NCI-H1417 treated with DMSO at 0.1 percent for 48 hours (cell line): ENCODE results near the gene RELCH.
A peak's percentile ranks its signal among the peaks of the same experiment; 100 is the strongest.
"Not testable (repeated sequence)": the region's sequence is repeated elsewhere in the genome, so short reads cannot be mapped to it uniquely, and the experiment has no call there.

Source experiments
- DNase-seq: peaks from one replicate; lab custom pipeline; 2025; lab: John Stamatoyannopoulos, UW

The RELCH gene, protein sequence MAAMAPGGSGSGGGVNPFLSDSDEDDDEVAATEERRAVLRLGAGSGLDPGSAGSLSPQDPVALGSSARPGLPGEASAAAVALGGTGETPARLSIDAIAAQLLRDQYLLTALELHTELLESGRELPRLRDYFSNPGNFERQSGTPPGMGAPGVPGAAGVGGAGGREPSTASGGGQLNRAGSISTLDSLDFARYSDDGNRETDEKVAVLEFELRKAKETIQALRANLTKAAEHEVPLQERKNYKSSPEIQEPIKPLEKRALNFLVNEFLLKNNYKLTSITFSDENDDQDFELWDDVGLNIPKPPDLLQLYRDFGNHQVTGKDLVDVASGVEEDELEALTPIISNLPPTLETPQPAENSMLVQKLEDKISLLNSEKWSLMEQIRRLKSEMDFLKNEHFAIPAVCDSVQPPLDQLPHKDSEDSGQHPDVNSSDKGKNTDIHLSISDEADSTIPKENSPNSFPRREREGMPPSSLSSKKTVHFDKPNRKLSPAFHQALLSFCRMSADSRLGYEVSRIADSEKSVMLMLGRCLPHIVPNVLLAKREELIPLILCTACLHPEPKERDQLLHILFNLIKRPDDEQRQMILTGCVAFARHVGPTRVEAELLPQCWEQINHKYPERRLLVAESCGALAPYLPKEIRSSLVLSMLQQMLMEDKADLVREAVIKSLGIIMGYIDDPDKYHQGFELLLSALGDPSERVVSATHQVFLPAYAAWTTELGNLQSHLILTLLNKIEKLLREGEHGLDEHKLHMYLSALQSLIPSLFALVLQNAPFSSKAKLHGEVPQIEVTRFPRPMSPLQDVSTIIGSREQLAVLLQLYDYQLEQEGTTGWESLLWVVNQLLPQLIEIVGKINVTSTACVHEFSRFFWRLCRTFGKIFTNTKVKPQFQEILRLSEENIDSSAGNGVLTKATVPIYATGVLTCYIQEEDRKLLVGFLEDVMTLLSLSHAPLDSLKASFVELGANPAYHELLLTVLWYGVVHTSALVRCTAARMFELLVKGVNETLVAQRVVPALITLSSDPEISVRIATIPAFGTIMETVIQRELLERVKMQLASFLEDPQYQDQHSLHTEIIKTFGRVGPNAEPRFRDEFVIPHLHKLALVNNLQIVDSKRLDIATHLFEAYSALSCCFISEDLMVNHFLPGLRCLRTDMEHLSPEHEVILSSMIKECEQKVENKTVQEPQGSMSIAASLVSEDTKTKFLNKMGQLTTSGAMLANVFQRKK

DNA sequence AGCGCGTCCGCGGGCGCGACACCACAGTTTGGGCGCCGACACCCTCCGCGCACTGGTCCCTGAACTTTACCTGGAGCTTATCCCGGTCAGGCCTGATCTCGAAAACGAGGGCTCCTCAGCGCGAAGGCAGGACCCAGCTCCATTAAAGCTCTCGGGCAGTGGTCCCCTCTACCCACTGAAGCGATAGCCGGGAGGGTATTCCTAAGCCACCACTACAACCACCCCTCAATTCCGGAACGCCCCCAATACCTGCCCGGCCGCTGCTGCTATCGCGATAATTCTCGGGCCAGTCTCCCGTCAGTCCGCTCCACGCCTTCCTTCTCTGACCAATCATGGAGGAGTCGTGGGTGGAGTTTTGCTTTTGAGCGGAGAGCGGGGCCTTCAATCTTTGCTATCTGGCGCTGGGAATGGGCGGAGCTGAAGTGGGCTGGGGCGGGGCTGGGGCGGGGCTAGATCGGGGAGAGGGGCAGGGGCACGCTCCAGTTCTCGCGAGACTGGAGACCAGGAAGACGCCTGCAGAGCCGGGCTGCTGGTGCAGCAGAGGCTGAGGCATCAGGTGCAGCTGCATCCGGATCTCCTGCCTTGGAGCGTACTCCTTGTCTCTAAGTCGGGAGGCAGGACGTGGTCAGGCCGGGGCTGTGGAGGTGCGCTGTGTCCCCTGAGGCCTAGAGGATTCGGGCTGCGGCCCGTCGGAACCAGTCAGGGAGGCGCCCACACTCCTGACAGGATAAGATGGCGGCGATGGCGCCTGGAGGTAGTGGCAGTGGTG is at the start of gene RELCH, which contains the start of gene PIGN:
RELCH (plus strand) TSS at position 482 of the 769 bp plus-strand sequence; CDS start at position 733, 251 bp downstream.
PIGN (minus strand) TSS at position 283 of the 769 bp plus-strand sequence. CDS start 25,703 bp downstream, outside the sequence.
- DNase-seq: peak; percentile 99

DNA sequence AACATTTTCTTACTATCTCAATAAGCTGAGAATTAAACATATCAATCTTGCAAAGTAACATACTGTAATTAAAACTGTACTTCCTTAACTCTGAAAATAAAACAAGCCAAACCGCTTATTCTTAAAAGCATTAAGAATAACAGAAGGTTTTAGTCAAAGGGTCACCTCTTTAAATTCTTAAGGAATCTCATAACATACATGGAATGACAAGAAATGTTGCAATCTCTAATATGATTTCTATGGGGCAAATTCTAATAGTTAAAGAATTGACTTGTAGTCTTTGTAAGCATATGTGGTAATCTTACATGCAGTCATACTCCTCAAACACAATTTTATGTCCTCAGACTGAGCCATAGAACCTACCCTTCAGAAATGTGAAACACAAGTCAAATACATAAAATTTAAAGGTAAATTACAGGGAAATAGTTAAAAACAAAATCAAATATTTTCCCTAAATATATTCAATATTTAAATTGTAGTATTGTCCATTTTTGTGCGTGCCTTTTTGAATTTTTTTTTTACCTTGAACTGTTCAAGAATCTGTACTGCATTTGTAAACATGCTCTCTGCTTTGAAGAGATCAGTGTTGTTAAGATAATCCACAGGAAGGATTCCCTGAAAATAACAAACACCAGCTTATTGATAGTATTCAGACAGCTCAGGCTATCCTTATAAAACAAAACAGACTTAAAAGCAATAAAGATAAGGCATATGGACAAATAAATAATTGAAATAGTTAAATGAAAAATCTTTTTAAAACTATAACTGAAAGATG is 48.4 kb upstream of the RELCH start:
- DNase-seq: no peak

DNA sequence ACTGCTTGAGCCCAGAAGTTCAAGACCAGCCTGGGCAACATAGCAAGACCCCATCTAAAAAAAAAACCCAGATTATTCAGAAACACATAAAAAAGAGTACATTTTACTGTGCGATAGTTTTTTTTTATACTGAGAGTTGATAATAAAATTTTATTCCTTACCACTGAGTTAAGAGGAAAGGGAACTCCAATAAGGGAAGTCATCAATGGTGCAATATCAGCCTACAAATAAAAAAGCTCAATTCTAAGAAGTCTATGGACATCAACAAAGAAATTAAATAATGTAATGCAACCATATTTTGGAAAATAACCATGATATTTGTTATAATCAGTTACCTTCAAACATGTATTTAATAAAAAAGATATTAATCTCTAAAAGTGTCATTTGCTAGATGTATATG is 46.8 kb upstream of the RELCH start:
- DNase-seq: no peak

DNA sequence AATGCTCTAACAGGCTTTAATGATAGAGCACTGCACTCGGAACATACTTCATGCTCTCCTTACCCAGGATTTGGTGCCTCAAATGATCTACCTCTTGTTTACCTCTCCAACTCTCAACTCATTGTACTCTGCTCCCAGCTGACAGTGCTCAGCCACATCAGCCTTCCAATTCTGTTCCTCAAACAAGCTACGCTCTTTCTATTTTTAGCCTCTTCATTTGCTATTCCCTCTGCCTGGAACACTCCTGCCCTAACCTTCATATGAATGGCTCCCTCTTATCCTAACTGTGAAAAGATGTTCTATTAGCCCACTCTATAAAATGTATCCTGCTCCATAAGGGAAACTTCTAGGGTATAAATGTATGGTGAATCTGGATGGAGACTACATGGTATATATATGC is 42.7 kb upstream of the RELCH start:
- DNase-seq: no peak

DNA sequence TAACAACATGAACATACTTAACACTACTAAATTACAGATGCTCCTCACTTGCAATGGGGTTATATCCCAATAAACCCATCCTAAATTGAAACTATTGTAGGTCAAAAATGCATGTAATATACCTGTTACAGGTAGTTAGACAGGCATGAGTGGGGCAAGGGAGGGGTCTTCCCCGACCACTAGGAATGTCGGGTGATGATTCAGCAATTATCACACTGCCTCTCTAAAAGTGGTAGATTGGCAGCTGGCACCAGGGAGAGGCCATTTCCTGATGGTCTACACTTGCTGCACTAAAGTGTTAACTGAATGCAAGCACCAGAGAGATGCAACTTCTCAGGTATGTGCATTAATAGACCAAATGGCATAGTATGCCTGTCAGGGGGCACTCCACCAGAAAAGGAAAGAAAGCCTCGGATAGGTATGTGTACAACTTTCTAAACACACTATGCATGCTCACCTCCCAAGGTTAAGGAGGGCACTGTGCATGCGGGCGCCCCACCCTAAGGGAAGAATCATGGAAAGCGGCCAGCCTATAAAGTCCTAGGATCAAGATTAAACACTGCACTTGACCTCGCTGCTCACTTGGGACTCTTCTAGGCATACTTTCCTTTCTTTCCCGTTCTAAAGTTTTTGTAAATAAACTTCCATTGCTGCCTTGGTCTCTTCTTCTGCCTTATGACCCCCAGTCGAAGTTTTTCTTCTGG is 35.8 kb upstream of the RELCH start:
- DNase-seq: no peak

DNA sequence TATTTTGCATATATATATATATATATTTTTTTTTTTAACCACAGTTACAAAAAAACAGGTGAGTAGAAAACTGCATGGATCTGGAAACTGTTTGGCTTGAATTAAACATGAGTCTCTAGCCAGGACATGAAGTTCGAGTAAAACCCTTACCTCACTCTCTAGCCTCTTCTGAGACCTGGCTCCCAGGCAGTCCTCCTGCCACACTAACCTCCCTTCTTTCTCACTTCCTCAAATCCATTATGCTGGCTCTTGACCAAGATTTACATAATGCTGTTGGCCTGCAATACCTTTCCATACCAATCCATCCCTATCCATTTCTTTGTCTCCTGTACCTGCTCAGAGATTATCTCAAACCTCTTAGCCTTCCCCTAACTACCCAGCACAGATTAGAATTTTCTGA is 34.2 kb upstream of the RELCH start:
- no peak for DNase-seq

DNA sequence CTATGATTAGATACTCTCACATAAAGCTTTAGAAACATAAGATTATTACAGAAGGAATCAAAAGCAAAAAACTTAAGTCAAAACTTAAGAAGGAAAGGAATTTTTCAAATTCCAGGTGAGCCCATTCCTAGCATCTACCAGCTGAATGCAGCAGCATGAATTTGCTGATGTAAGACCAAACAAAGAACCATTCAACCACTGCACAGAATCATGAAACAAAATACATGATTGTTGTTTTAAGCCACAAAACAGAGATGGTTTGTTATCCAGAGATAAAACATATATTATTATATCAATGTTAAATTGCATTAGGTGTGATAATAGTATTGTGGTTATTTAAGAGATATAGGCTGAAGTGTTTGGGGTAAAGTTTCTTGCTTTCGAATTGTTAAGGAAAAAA is 29.2 kb upstream of the RELCH start:
- no peak for DNase-seq

DNA sequence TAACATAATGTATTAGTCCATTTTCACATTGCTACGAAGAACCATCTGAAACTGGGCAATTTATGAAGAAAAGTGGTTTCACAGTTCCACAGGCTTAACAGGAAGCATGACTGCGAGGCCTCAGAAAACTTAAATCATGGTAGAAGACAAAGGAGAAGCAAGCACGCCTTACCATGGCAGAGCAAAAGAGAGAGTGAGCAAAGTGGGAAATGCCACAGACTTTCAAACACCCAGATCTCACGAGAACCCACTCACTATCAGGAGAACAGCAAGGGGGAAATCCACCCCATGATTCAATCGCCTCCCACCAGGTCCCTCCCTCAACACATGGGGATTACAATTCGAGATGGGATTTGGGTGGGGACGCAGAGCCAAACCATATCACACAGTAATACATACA is 22.7 kb upstream of the RELCH start:
- no peak for DNase-seq

DNA sequence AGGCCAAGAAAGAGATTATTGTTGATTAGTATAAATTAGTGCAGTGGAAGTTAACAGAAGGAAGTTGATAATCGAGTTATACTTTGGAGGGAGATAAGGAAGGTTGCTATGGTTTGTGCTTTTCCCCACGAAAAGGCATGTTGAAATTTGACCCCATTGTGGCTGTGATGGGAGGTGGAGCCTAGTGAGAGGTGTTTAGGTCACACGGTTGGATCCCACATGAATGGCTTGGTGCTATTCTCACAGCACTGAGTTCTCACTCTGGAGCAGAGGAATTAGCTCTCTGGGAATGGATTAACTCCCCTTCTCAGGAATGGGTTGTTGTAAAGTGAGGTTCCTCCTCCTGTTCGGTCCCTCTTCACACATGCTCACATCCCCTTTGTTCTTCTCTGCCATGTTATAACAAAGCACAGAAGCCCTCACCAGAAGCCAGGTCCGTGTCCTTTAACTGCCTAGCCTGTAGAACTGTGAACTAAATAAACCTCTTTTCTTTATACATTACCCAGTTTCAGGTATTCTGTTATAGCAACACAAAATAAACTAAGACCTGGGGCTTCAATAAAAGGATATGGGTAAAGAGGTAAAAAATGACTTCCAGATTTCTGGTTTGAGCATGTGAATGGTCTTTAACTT is 22.1 kb upstream of the RELCH start:
- no peak for DNase-seq

DNA sequence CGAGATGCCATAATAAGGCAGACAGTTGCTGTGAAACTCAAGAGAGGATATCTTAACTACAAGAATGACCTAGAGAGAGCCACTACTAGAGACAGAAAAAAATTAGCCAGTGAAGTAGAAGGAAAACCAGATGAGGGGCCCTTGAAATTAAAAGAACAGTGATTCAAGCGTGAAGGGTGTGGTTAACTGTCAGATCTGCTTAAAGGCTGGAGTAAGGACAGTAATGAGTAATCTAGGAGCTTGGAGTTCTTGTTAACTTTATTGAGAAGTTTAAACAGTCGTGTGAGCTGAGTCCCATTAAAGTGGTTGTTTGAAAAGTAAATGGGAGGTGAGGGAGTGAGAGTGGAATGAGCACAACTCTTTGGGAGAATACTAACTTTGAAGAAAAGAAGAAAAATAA is 21.5 kb upstream of the RELCH start:
- no peak for DNase-seq

DNA sequence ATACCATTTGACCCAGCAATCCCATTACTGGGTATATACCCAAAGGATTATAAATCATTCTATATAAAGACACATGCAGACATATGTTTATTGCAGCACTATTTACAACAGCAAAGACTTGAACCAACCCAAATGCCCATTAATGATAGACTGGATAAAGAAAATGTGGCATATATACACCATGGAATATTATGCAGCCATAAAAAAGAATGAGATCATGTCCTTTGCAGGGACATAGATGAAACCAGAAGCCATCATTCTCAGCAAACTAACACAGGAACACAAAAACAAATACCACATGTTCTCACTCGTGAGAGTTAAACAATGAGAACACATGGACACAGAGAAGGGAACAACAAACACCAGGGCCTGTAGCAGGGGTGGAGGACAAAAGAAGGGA is 20.5 kb upstream of the RELCH start:
- not testable (repeated sequence) for DNase-seq

DNA sequence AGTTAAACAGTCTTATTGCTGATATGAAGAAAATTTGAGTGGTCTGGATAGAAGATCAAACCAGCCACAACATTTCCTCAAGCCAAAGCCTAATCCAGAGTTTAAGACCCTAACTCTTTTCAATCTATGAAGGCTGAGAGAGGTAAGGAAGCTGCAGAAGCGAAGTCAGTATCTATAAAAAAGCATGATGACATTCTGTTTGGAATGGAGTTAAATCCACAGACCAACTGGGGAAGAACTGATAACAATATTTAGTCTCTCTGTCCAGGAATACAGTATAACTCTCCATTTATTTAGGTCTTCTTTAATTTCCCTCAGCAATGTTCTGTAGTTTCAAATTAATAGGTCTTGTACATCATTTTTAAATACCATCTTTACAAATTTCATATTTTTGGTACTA is 16.2 kb upstream of the RELCH start:
- no peak for DNase-seq

DNA sequence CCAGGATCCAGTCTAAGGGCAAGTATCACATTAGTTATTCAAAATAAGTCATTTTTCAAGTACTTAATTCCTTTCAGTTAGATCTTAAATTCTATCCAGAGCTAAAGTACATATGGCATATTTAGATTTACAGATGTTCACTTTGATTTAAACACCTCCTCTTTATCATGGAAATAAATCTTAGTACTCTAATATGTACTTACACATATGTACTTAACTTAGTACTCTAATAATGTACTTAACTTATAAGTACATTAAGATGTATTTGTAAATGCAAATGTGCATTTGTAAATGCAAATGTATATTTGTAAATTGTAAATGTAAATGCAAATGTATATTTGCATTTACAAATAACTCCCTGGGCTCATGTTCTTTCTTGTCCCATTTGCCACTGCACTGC is 14.8 kb upstream of the RELCH start:
- no peak for DNase-seq

DNA sequence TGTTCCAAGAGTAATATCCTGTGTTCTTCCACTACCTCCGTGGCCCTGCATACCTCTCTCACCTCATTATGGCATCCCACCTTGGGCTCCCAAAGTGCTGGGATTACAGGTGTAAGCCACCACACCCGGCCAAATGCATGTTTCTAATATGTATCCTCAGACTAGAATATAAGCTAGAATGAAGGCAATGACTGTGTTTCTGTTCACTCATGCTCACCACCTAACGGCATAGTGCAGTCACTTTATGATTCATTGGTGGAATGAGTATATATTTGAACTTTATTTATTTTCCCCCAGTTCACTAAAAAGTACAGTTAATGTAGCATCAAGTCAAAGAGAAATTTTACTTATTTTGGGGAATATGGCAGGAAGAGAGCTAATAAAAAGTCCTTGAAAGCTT is 11.5 kb upstream of the RELCH start:
- no peak for DNase-seq

DNA sequence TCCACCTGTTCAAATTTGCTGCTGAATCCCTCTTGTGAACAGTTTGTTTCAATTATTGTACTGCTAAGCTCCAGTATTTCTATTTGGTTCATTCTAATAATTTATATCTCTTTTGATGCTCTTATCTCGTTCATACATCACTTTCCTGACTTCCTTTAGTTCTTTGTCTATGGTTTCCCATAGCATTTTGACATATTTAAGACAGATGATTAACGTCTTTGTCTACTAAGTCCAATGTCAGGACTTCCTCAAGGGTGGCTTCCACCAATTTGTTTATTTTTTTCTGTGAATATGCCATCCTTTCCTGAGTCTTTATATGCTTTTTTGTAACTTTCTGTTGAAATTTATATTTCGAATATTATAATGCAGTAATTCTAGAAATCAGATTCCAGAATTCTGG is 9.8 kb upstream of the RELCH start:
- no peak for DNase-seq

DNA sequence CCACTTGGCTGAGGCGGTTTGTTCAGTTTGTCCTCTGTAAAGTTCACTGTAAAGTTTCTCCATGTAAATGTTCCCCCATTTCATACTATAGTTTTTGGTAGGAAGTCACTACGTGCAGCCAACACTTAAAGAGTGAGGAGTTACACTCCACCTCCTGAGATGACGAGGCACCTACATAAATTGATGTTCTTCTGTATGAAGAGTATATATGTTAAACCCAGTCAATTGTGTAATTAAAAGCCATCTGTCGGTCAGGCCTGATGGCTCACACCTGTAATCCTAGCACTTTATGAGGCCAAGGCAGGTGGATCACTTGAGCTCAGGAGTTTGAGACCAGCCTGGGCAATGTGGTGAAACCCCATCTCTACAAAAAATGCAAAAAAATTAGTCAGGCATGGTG is 7.8 kb upstream of the RELCH start:
- no peak for DNase-seq

DNA sequence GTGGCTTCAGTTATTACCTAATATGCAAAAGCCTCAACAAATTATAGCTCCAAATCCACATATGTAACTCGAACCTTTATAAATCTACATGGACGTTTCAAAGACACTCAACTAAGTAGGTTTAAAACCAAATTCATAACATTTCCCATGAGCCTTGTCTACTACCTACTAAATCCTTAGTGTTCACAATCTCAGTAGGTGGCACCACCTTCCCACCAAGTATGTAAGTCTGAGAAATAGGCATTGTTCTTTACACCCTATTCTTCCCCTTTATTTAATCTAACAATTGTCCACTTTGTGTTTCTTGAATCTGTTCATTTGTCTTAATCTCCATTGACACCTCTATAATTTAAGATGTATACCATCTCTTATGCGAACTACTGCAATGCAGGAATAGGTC is 4.8 kb upstream of the RELCH start:
- DNase-seq: no peak

DNA sequence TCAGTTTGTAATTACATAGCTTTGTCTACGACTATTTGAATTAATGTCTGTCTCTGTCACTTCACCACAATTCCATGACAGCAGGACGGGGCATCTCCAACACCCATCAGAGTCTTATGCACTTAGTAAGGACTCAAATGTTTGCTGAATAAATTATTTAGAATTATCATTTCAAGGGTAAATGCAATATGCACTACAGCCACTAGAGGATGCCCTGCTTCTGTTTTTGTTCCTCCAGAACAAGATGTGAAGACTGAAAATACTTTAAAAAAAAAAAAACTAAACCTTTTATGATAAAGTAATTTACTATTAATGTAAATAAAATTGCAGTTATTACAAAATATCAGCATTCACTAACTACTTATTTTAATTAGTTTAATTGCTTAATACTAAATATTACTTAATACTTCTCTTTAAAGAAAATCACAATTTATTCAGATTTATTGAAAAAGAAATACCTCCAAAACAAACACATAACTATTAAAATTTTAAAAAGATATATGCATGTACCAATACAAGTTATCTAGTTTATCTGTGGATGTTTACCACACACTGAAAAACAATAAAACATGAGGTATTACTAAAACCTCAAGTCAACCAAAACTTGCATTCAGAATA is 3.4 kb upstream of the RELCH start:
- peak; percentile 38 for DNase-seq

DNA sequence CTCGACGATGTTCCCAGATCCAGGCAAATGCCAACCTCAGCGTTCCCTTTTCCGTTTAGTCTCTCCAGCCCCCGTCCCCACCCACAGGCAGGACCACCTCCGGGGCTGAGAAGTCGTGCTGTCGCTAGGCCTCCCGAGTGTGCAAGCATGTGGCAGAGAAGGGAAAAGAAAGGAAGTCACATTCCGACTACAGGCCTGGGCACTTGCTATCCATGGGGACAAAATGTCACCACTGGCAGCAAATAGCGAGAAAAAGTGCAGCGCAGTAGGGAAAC is 619 bp upstream of the RELCH start:
- DNase-seq: no peak
